Fibroblast of lung (primary cell): ENCODE data around the gene GALNT17. TPM values are rescaled to one million over a fixed set of nuclear protein-coding genes. Genes with fewer than 3 reads are reported as not detected.

Experiments
- DNase-seq, 2 donors: peaks; one replicate each; pipeline versions ENCODE4 v3.0.0 to v3.0.0-alpha.2; 2010; ENCODE audit warnings: low read depth in 2 of 2
- H2AFZ ChIP-seq: 2 replicates; pipeline ENCODE4 v1.5.1; 2012; ENCODE audit warnings: low read length, control low read depth, inconsistent platforms
- H3K27ac ChIP-seq: 2 replicates; pipeline ENCODE4 v1.5.1; 2011; ENCODE audit warnings: low read length, control low read depth; ENCODE audit not compliant: insufficient read depth
- H3K27me3 ChIP-seq: 2 replicates; pipeline ENCODE4 v1.5.1; 2011; ENCODE audit warnings: mild to moderate bottlenecking, low read length; ENCODE audit not compliant: control insufficient read depth, insufficient read depth
- H3K36me3 ChIP-seq: 2 replicates; pipeline ENCODE4 v1.5.1; 2011; ENCODE audit warnings: low read length; ENCODE audit not compliant: control insufficient read depth, insufficient read depth
- H3K4me1 ChIP-seq: 2 replicates; pipeline ENCODE4 v1.5.1; 2011; ENCODE audit warnings: low read length; ENCODE audit not compliant: control insufficient read depth, insufficient read depth; ENCODE audit errors: extremely low read depth
- H3K4me2 ChIP-seq: 2 replicates; pipeline ENCODE4 v1.5.1; 2011; ENCODE audit warnings: low read length, control low read depth; ENCODE audit not compliant: insufficient read depth; ENCODE audit errors: extremely low read depth
- H3K4me3 ChIP-seq, 4 experiments: fragments of 200-600 bp in 1 of 4; sonication (generic) in 1 of 4; replicated peaks in 1 of 4; 2 replicates each; pipeline ENCODE4 v1.5.1; 2011 to 2016; ENCODE audit warnings: low read length in 4 of 4, low read depth in 3 of 4, mild to moderate bottlenecking in 3 of 4, control low read depth in 2 of 4, inconsistent platforms in 1 of 4, mixed read lengths in 1 of 4; ENCODE audit not compliant: insufficient read depth in 1 of 4; ENCODE audit errors: control extremely low read depth in 1 of 4
- H3K79me2 ChIP-seq: 2 replicates; pipeline ENCODE4 v1.5.1; 2012; ENCODE audit warnings: mild to moderate bottlenecking, low read length, inconsistent platforms; ENCODE audit not compliant: control insufficient read depth, insufficient read depth
- H3K9ac ChIP-seq: 2 replicates; pipeline ENCODE4 v1.5.1; 2011; ENCODE audit warnings: mild to moderate bottlenecking, low read length, control low read depth; ENCODE audit not compliant: insufficient read depth
- H3K9me3 ChIP-seq: 2 replicates; pipeline ENCODE4 v1.5.1; 2012; ENCODE audit warnings: low read depth, low read length; ENCODE audit not compliant: control insufficient read depth, insufficient read depth
- H4K20me1 ChIP-seq: 2 replicates; pipeline ENCODE4 v1.5.1; 2011; ENCODE audit warnings: low read length; ENCODE audit not compliant: control insufficient read depth, insufficient read depth; ENCODE audit errors: extremely low read depth
- CTCF ChIP-seq, 2 donors: IDR thresholded peaks in 1 of 2; conservative IDR thresholded peaks in 1 of 2; 1 replicate in 1 of 2; 2 replicates in 1 of 2; pipeline ENCODE4 v1.5.1; 2011 to 2012; ENCODE audit warnings: low read length in 2 of 2, control low read depth in 1 of 2, inconsistent platforms in 1 of 2, low read depth in 1 of 2, mild to moderate bottlenecking in 1 of 2
- EZH2 ChIP-seq: IDR thresholded peaks from 2 replicates; pipeline ENCODE4 v1.5.1; 2012; ENCODE audit warnings: low read length, control low read depth, mild to moderate bottlenecking; ENCODE audit errors: missing control alignments
- polyA plus RNA-seq, 2 donors: library from polyadenylated mRNA; depleted of rRNA in 1 of 2; stranded (reverse) in 1 of 2; unstranded in 1 of 2; fragments of >200 nt; gene quantifications; 2 replicates each; pipeline ENCODE4 v1.2.1, GENCODE V29; 2011 to 2012; ENCODE audit warnings: missing spikeins in 1 of 2
- total RNA-seq: library from RNA; depleted of rRNA; stranded (reverse); fragments of >200 nt; gene quantifications from 2 replicates; pipeline ENCODE4 v1.2.1, GENCODE V29; 2014

GALNT17 gene
- total and polyA plus RNA-seq, 2 donors (not counting 1 experiment from before 2014, with no cell fraction given) = under 0.01 TPM; not detected in 1

GRCh38 chr7:71132377-71133231, 660 bp downstream of the GALNT17 start:
- Histone ChIP-seq H3K4me2 (no peak overlapping the region), H3K27ac (no peak overlapping the region), H4K20me1 (no peaks in the 10 kb centered on the region), H3K9me3 (no peaks in the 10 kb centered on the region), H3K4me3 (no peak overlapping the region), H3K9ac (no peak overlapping the region), H3K27me3 (peaks cover 2% of the 10 kb centered on the region), H3K79me2 (no peaks in the 10 kb centered on the region), H3K36me3 (no peaks in the 10 kb centered on the region), H3K4me1 (no peaks in the 10 kb centered on the region), H2AFZ (no peak overlapping the region)
- DNase-seq = peak in 1 of 2 donors; percentile 26
- no peak for TF ChIP-seq CTCF (conservative IDR thresholded peaks at IDR 0.05 in 1 of 2, IDR thresholded peaks at IDR 0.05 in 1 of 2; ENCODE audit: low read depth in 1 of 2, low read length in 2 of 2)
- TF ChIP-seq EZH2 = no peak

DNA sequence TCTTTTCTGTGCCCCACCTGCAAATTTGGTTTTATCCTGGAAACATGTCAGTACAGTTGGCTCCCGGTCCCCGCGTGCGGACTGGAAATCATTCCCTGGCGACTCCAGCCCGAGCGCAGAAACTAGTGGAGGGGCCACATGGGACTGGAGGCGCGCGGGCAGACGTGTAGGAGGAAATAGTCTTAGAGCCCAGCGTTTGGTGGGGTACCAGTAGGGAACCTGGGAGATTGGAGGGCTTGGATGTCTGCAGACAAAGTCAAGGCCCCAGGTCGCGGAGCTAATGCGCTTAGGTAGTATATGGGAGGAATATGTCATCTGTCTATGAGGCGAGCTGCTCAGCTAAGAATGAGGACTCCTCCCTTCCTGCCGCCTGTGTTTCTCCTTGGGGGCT, 1.3 kb downstream of the GALNT17 start:
- Histone ChIP-seq H3K4me2 (no peak overlapping the region), H4K20me1 (no peaks in the 10 kb centered on the region), H3K27ac (no peak overlapping the region), H3K79me2 (no peaks in the 10 kb centered on the region), H3K27me3 (peaks cover 2% of the 10 kb centered on the region), H3K9ac (no peak overlapping the region), H3K36me3 (no peaks in the 10 kb centered on the region), H3K4me1 (no peaks in the 10 kb centered on the region), H3K4me3 (no peak overlapping the region), H3K9me3 (no peaks in the 10 kb centered on the region), H2AFZ (no peak overlapping the region)
- no peak for TF ChIP-seq EZH2
- no peak for TF ChIP-seq CTCF (conservative IDR thresholded peaks at IDR 0.05 in 1 of 2, IDR thresholded peaks at IDR 0.05 in 1 of 2; ENCODE audit: low read depth in 1 of 2, low read length in 2 of 2)
- peak in 1 of 2 donors; percentile 3 for DNase-seq

- Histone ChIP-seq H3K9me3 (no peaks in the 10 kb centered on the region), H3K27ac (no peak overlapping the region), H3K4me1 (no peaks in the 10 kb centered on the region), H3K36me3 (no peaks in the 10 kb centered on the region), H3K4me3 (no peak overlapping the region), H3K4me2 (no peak overlapping the region), H3K27me3 (peaks cover 2% of the 10 kb centered on the region), H2AFZ (no peak overlapping the region), H3K9ac (no peak overlapping the region), H4K20me1 (no peaks in the 10 kb centered on the region), H3K79me2 (no peaks in the 10 kb centered on the region)
- DNase-seq = no peak
- TF ChIP-seq EZH2 (no peak), CTCF (conservative IDR thresholded peaks at IDR 0.05 in 1 of 2, IDR thresholded peaks at IDR 0.05 in 1 of 2; ENCODE audit: low read depth in 1 of 2, low read length in 2 of 2) (no peak)
Measured at GRCh38 chr7:71133856-71134255, 1.9 kb downstream of the GALNT17 start.
